HepG2 (cell line): ENCODE results near the gene HYDIN. TPM values are rescaled to one million over a fixed set of nuclear protein-coding genes. Genes with fewer than 3 reads are reported as not detected.
A peak's percentile ranks its signal among the peaks of the same experiment; 100 is the strongest.

Source experiments
- ATAC-seq: fragments of 200-7000 bp; cut with Tn5 transposase; 3 replicates; pipeline ENCODE4 v1.9.1; 2020; ENCODE audit warnings: mild to moderate bottlenecking, moderate library complexity
- BruUV-seq: library from RNA; stranded (reverse); fragments of 400-500 nt; replicated peaks from 2 replicates; lab custom pipeline; 2021; lab: Mats Ljungman, UMichigan
- CTCF ChIA-PET: fragments of 300-600 bp; formaldehyde crosslinking; extraction: SDS; loops from one replicate; lab custom pipeline; 2021; ENCODE audit warnings: low total read pairs, inconsistent platforms, low intra/inter-chr PET ratio; lab: Yijun Ruan, JAX
- POLR2A ChIA-PET: fragments of 350-600 bp; sonication (Branson Sonifier 250); formaldehyde crosslinking; loops from one replicate; lab custom pipeline; 2020; ENCODE audit warnings: antibody characterized with exemption, inconsistent platforms; lab: Yijun Ruan, JAX
- DNase-seq: peaks from one replicate; pipeline ENCODE4 v3.0.0-alpha.2; 2015; ENCODE audit warnings: low spot score
- FAIRE-seq: peaks from 3 replicates; lab custom pipeline; 2011; peaks lifted over from hg19 to GRCh38; lab: Jason Lieb, UNC
- H2AFZ ChIP-seq: one replicate; pipeline ENCODE4 v1.6.1; 2011; ENCODE audit warnings: low read length, inconsistent platforms
- H3K27ac ChIP-seq: fragments of 300-600 bp; 3 replicates; pipeline ENCODE4 v1.8.0; 2011; ENCODE audit warnings: mixed run types, mild to moderate bottlenecking, mixed read lengths, low read length, inconsistent platforms; ENCODE audit not compliant: insufficient read depth; ENCODE audit errors: extremely low read length
- H3K27me3 ChIP-seq, 2 experiments: fragments of 200-600 bp in 1 of 2; 2 replicates in 1 of 2; 3 replicates in 1 of 2; pipeline versions ENCODE4 v1.6.0 to v1.8.0; 2011; ENCODE audit warnings: low read length in 2 of 2, mild to moderate bottlenecking in 2 of 2, moderate library complexity in 2 of 2, inconsistent platforms in 1 of 2; ENCODE audit not compliant: insufficient read depth in 2 of 2, control insufficient read depth in 1 of 2
- H3K36me3 ChIP-seq, 2 experiments: fragments of 200-600 bp in 1 of 2; replicated peaks in 1 of 2; 2 replicates in 1 of 2; 3 replicates in 1 of 2; pipeline versions ENCODE4 v1.5.1 to v1.8.0; 2011; ENCODE audit warnings: low read length in 2 of 2, inconsistent platforms in 1 of 2; ENCODE audit not compliant: insufficient read depth in 2 of 2, control insufficient read depth in 1 of 2
- H3K4me1 ChIP-seq: 2 replicates; pipeline ENCODE4 v1.5.1; 2012; ENCODE audit warnings: low read length, inconsistent platforms; ENCODE audit not compliant: insufficient read depth
- H3K4me2 ChIP-seq: 2 replicates; pipeline ENCODE4 v1.6.0; 2011; ENCODE audit warnings: low read depth, low read length, inconsistent platforms
- H3K4me3 ChIP-seq, 3 experiments: fragments of 200-600 bp in 1 of 3; sonication (generic), shearing (Covaris generic) in 1 of 3; replicated peaks in 1 of 3; 2 replicates each; pipeline ENCODE4 v1.5.1; 2011 to 2016; ENCODE audit warnings: low read length in 3 of 3, inconsistent platforms in 2 of 3, low read depth in 2 of 3, mild to moderate bottlenecking in 2 of 3, control low read depth in 1 of 3, mixed read lengths in 1 of 3; ENCODE audit not compliant: insufficient read depth in 1 of 3
- H3K79me2 ChIP-seq: one replicate; pipeline ENCODE4 v1.6.1; 2011; ENCODE audit warnings: low read length, inconsistent platforms; ENCODE audit not compliant: insufficient read depth
- H3K9ac ChIP-seq: 2 replicates; pipeline ENCODE4 v1.6.0; 2011; ENCODE audit warnings: mild to moderate bottlenecking, low read depth, low read length, inconsistent platforms; ENCODE audit not compliant: insufficient read depth
- H3K9me3 ChIP-seq: 2 replicates; pipeline ENCODE4 v1.5.1; 2012; ENCODE audit warnings: mild to moderate bottlenecking, low read length
- H4K20me1 ChIP-seq: 2 replicates; pipeline ENCODE4 v1.6.0; 2011; ENCODE audit warnings: inconsistent platforms, mild to moderate bottlenecking, low read length, moderate library complexity; ENCODE audit not compliant: insufficient read depth
- CTCF ChIP-seq: sonication (generic); formaldehyde crosslinking; IDR thresholded peaks from 2 replicates; pipeline ENCODE4 v1.5.0; 2020; ENCODE audit warnings: mild to moderate bottlenecking, missing genetic modification reagents, moderate library complexity
- FOXJ3 ChIP-seq: sonication (generic); formaldehyde crosslinking; IDR thresholded peaks from 2 replicates; pipeline ENCODE4 v1.4.0; 2020; ENCODE audit warnings: missing genetic modification reagents, mild to moderate bottlenecking, borderline replicate concordance
- HBP1 ChIP-seq: IDR thresholded peaks from 2 replicates; pipeline ENCODE4 v1.6.1; 2016; ENCODE audit warnings: low read depth, control low read depth
- KAT7 ChIP-seq: IDR thresholded peaks from 2 replicates; pipeline ENCODE4 v1.6.1; 2018; ENCODE audit warnings: borderline replicate concordance, missing compliant biosample characterization
- NAIF1 ChIP-seq: sonication (generic); formaldehyde crosslinking; IDR thresholded peaks from 2 replicates; pipeline ENCODE4 v1.5.0; 2020; ENCODE audit warnings: mild to moderate bottlenecking, missing genetic modification reagents, borderline replicate concordance
- NFKBIZ ChIP-seq: IDR thresholded peaks from 2 replicates; pipeline ENCODE4 v1.6.1; 2018; ENCODE audit warnings: missing genetic modification reagents, missing compliant biosample characterization
- NFRKB ChIP-seq: fragments of 450-650 bp; IDR thresholded peaks from 2 replicates; pipeline ENCODE4 v1.6.1; 2017
- RFX3 ChIP-seq: IDR thresholded peaks from 2 replicates; pipeline ENCODE4 v1.6.1; 2016; ENCODE audit warnings: missing biosample characterization, missing genetic modification reagents
- SETDB1 ChIP-seq: sonication (generic); formaldehyde crosslinking; IDR thresholded peaks from 2 replicates; pipeline ENCODE4 v1.5.1; 2020; ENCODE audit warnings: missing genetic modification reagents, mild to moderate bottlenecking, borderline replicate concordance
- SOX5 ChIP-seq: IDR thresholded peaks from 2 replicates; pipeline ENCODE4 v1.6.1; 2016; ENCODE audit warnings: borderline replicate concordance
- STAG1 ChIP-seq: sonication (generic); formaldehyde crosslinking; IDR thresholded peaks from 2 replicates; pipeline ENCODE4 v1.4.0; 2020; ENCODE audit warnings: missing genetic modification reagents
- ZNF501 ChIP-seq: sonication (generic); formaldehyde crosslinking; IDR thresholded peaks from 2 replicates; pipeline ENCODE4 v1.5.1; 2020; ENCODE audit warnings: mild to moderate bottlenecking, moderate library complexity, missing genetic modification reagents
- ZNF567 ChIP-seq: sonication (generic); formaldehyde crosslinking; IDR thresholded peaks from 2 replicates; pipeline ENCODE4 v1.8.1; 2023; ENCODE audit warnings: mild to moderate bottlenecking, missing genetic modification reagents, borderline replicate concordance
- ZUFSP ChIP-seq: sonication (generic); formaldehyde crosslinking; IDR thresholded peaks from 2 replicates; pipeline ENCODE4 v1.9.0; 2021; ENCODE audit warnings: missing genetic modification reagents, mild to moderate bottlenecking, borderline replicate concordance
- WGBS: methylation state at CpG from one replicate; pipeline ENCODE4 v1.1.6; 2017; ENCODE audit warnings: low lambda C conversion rate; 5-methylcytosine and 5-hydroxymethylcytosine counted together
- in situ Hi-C: cut with HindIII; loops from 2 replicates; pipeline ENCODE4 v1.10.0; 2017; ENCODE audit warnings: low pct_unique_long_range_greater_than_20kb; ENCODE audit not compliant: extremely low pct_ligation_motif_present
- intact Hi-C: fragments of 100-400 bp; cut with micrococcal nuclease; formaldehyde crosslinking; loops from one replicate; pipeline ENCODE4 v1.10.0; 2022; ENCODE audit not compliant: unreplicated experiment
- polyA plus RNA-seq, 8 experiments: library from polyadenylated mRNA; depleted of rRNA in 3 of 8; stranded (reverse) in 7 of 8; unstranded in 1 of 8; fragments of >200 nt; fragmentation: Illumina TruSeq in 4 of 8; extraction: Trizol in 4 of 8; gene quantifications; 2 replicates each; pipeline versions ENCODE4 v1.2.1 to v1.2.3, GENCODE V29; 2011 to 2016; ENCODE audit warnings: low read depth in 4 of 8, missing spikeins in 1 of 8, mixed read lengths in 1 of 8; ENCODE audit not compliant: insufficient read depth in 1 of 8
- total RNA-seq, 5 experiments: library from RNA; depleted of rRNA; stranded (reverse); fragments of >200 nt; fragmentation: Illumina TruSeq; extraction: Trizol; gene quantifications; 2 replicates each; pipeline ENCODE4 v1.2.3, GENCODE V29; 2016; ENCODE audit warnings: low read depth in 1 of 5

HYDIN gene
- total and polyA plus RNA-seq, 2 of the 13 experiments (the other 11 are each of a cell fraction or from before 2014, with no cell fraction given): not detected

GRCh38 chr16:70760221-70760620 is 470.3 kb downstream of the HYDIN start:
- Histone ChIP-seq H3K4me1 (peaks cover 28% of the 10 kb centered on the region), H2AFZ (no peak overlapping the region), H3K4me3 (no peak overlapping the region), H3K79me2 (no peaks in the 10 kb centered on the region), H3K27ac (peak overlapping the region; percentile 50), H3K4me2 (0 out of 2 replicates have a peak overlapping the region, but pooled peaks have one; percentile 25), H3K9ac (peak overlapping the region; percentile 7; the same call in 1 of the 2 replicates), H3K36me3 (peaks cover 11 to 65% of the 10 kb centered on the region in 2 experiments; a peak in 4 of 5 replicates), H3K9me3 (no peaks in the 10 kb centered on the region), H4K20me1 (no peaks in the 10 kb centered on the region), H3K27me3 (no peaks in the 10 kb centered on the region)
- no peak for ATAC-seq
- intact Hi-C loops: no loop called here
- no TSS peak for BruUV-seq
- no peak for DNase-seq
- no peak for FAIRE-seq
- WGBS: 84% methylated on average over 3 of the region's 3 CpGs
- POLR2A ChIA-PET: interaction anchor here (0.6 to 3.6 kb wide), 9 partner anchors 9 to 342 kb away, joined by 3 to 32 read pairs (median 4); partner anchors contain the start of gene VAC14
- CTCF ChIA-PET: no interaction called here
- TF ChIP-seq FOXJ3 (CRISPR knock-in tag) (no peak), HBP1 (0 out of 2 replicates have a peak, but pooled peaks have one; percentile 17), ZNF501 (CRISPR knock-in tag) (peak; percentile 12; the same call in 1 of the 2 replicates)
- in situ Hi-C loops: no loop called here

GRCh38 chr16:70759666-70760065 is 470.9 kb downstream of the HYDIN start:
- ATAC-seq: no peak
- POLR2A ChIA-PET: interaction anchor here (1.2 to 3.6 kb wide), 3 partner anchors 13 to 42 kb away, joined by 3 to 32 read pairs (median 31); partner anchors contain the start of gene VAC14
- TF ChIP-seq NAIF1 (CRISPR knock-in tag) (no peak), ZNF567 (no peak), RFX3 (CRISPR knock-in tag) (no peak), NFKBIZ (CRISPR knock-in tag) (no peak), NFRKB (no peak), ZUFSP (CRISPR knock-in tag) (no peak), SOX5 (CRISPR knock-in tag) (no peak), CTCF (CRISPR knock-in tag) (0 out of 2 replicates have a peak, but pooled peaks have one; percentile 15), STAG1 (CRISPR knock-in tag) (peak; percentile 10; the same call in 1 of the 2 replicates), KAT7 (CRISPR knock-in tag) (no peak), SETDB1 (CRISPR knock-in tag) (no peak)

More at GRCh38 chr16:70759666-70760065, 470.9 kb downstream of the HYDIN start:
- Histone ChIP-seq H4K20me1 (no peaks in the 10 kb centered on the region), H3K4me1 (peaks cover 28% of the 10 kb centered on the region), H3K9ac (no peak overlapping the region), H3K4me3 (no peak overlapping the region), H3K4me2 (no peak overlapping the region), H3K36me3 (peaks cover 11 to 60% of the 10 kb centered on the region in 2 experiments; a peak in 4 of 5 replicates), H3K9me3 (no peaks in the 10 kb centered on the region), H2AFZ (no peak overlapping the region), H3K27me3 (no peaks in the 10 kb centered on the region), H3K79me2 (no peaks in the 10 kb centered on the region), H3K27ac (peak overlapping the region; percentile 50)
- intact Hi-C loops (no loop called here), in situ Hi-C loops (no loop called here)
- DNase-seq (no peak), FAIRE-seq (no peak)
- no TSS peak for BruUV-seq
- CTCF ChIA-PET: no interaction called here
- WGBS: over 99% methylated on average over 9 of the region's 9 CpGs
